COLO668 (cell line): ENCODE results near the gene FHL3.

Experiments
- DNase-seq: peaks from one replicate; lab custom pipeline; 2025; ENCODE audit not compliant: unreplicated experiment; lab: John Stamatoyannopoulos, UW

The FHL3 gene

GRCh38 chr1:38005195-38006007 is at the start of gene FHL3:
Gene FHL3 (minus strand): TSS chr1:38005514. CDS start chr1:37999412, 6,102 bp downstream.
- DNase-seq: peak; percentile 59

GRCh38 chr1:38053416-38054091 is 48.2 kb upstream of the FHL3 start:
- peak; percentile 60 for DNase-seq

- peak; percentile 60 for DNase-seq
Observed at GRCh38 chr1:38052750-38053415, 47.6 kb upstream of the FHL3 start.

GRCh38 chr1:38051079-38051543 is 45.8 kb upstream of the FHL3 start:
- DNase-seq: no peak

GRCh38 chr1:38050397-38051078 is 45.2 kb upstream of the FHL3 start:
- DNase-seq: no peak

GRCh38 chr1:38047603-38048141 is 42.4 kb upstream of the FHL3 start:
- DNase-seq: no peak

GRCh38 chr1:38046884-38047602 is 41.7 kb upstream of the FHL3 start:
- peak; percentile 91 for DNase-seq

- peak; percentile 80 for DNase-seq
Observed at GRCh38 chr1:38046333-38046883, 41.1 kb upstream of the FHL3 start, which contains the start of gene POU3F1. Gene POU3F1 (minus strand): TSS chr1:38046793. CDS start chr1:38046743, 50 bp downstream.

- DNase-seq: peak; percentile 67
Observed at GRCh38 chr1:38045401-38046332, 40.4 kb upstream of the FHL3 start.

- no peak for DNase-seq
Observed at GRCh38 chr1:38044221-38045215, 39.2 kb upstream of the FHL3 start.

GRCh38 chr1:38043036-38043747 is 37.9 kb upstream of the FHL3 start:
- no peak for DNase-seq

- no peak for DNase-seq
Observed at GRCh38 chr1:38041936-38042834, 36.9 kb upstream of the FHL3 start.

GRCh38 chr1:38039331-38040088 is 34.2 kb upstream of the FHL3 start:
- DNase-seq: no peak

GRCh38 chr1:38038861-38039260 is 33.5 kb upstream of the FHL3 start:
- DNase-seq: no peak
